Inflammatory macrophage treated with lipopolysaccharide for 4 hours (primary cell): ENCODE results near the gene NCF4.
A peak's percentile ranks its signal among the peaks of the same experiment; 100 is the strongest.

Experiments
- DNase-seq: peaks from one replicate; pipeline ENCODE4 v3.0.0-alpha.2; 2020

Gene NCF4

DNA sequence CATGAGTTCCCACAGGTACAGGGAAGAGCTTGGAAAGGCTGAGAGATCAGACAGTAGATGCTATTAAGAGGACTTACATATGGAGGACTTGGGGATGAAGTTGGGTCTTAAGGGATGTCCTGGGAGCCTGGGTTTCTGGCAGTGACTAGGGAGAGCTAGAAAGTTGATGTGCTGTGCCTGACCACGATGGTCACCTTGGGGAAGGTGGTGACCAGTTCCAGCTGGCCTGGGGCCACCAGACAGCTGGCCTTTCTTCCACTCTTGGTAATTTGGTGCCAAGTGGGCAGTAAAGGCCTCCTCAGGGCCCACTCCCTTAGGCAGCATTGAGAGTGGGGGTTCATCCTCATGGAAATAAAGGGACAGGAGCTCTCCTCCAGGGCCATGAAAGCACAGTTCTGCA lies 38.7 kb downstream of the NCF4 start:
- DNase-seq: no peak

DNA sequence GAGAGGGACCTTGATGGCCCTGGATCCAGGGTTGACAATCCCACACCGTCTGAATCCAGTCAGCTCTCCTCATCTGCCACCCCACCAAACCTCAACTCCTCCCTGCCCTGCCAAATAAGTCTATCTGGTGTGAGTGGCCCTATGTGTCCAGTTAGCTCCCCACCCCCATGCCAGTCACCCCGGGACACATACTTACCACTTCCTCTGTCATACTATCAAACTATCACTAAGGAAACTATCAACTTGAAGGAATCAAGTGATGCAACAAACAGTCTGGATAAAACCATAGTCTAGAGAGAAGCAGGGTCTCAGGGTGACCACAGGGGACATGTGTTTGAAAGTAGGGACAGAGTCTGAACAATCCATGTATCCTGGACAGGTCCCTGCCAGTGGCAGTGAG lies 39.4 kb downstream of the NCF4 start:
- DNase-seq: no peak

DNA sequence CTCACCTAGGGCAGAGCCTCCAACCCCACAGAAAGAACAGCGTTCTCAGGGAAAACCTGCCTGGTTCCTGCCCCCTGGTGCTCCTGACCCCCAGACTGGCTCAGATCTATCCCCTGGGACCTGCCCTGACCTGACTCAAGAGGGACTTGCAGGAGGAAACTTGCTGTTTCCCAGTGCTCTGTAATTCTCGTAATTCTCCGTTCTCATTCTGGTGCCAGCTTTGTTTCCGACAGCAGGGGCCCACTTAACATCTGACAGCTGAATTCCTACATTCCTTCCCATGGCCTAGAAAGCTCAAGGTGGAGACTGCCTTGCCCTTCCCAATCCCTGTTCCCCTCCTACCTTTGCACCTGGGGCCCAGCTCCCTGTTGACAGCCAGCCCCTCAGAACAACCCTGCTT lies 40.1 kb downstream of the NCF4 start:
- no peak for DNase-seq

DNA sequence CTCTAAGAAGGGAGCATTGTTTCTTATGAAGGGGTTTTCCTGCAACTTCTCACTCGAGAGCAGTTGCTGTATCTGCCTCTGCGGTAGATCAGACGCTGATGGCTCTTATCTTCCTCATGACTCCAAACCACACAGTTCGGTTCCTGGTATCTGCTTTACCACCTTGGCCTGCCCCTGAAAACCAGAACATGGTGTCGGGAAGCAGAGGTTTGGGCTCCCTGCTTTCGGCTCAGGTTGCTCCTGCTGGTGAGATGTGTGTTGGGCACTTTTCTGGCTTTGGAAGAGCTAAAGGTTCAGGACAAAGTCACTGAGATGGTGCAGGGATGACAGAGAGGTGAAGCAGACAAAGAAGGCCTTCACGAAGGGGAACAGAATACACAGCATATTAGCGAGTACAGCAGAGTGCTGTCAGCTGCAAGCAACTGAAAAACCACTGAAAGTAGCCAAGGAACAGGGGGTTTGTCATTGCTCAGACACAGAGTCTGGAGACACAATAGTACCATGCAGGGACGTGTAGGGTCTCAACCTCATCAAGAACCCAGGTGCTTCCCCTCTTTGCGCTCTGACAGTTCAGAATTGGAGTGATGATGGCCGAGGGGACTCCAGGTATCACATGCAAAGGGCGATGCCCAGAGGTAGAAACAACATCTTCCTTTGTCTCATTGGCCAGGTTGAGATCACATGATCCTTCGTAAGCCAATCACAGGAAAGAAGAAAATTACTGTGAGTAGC lies 40.8 kb downstream of the NCF4 start:
- no peak for DNase-seq

GRCh38 chr22:36902143-36902926 lies 41.5 kb downstream of the NCF4 start:
- peak; percentile 56 for DNase-seq

DNA sequence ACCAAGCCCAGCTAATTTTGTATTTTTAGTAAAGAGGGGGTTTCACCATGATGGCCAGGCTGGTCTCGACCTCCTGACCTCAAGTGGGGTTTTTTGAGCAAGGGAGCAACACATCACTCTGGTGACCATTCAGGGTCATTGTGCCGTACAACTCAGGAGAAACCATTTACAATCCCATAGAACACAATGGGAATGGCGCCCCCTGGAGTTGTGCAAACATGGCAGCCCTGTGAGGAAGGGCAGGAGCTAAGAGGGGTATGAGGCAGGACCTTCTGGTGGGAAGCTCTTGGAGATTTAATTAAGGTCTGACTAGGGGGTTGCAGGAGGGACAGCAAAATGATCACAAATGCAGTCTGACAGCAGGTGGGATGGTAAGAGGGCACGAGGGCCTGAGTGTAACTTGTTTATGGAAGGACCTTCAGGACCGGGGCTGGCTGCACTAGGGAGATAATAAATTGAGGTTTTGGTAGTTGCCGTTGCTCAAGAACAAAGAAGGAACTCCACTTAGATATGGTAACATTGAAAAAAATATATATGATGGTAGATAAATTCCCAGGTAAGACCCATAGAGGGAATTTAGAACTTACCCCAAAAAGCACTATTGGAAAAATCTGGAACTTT lies 43.6 kb downstream of the NCF4 start:
- DNase-seq: no peak

GRCh38 chr22:36907253-36908195 lies 46.7 kb downstream of the NCF4 start:
- no peak for DNase-seq

DNA sequence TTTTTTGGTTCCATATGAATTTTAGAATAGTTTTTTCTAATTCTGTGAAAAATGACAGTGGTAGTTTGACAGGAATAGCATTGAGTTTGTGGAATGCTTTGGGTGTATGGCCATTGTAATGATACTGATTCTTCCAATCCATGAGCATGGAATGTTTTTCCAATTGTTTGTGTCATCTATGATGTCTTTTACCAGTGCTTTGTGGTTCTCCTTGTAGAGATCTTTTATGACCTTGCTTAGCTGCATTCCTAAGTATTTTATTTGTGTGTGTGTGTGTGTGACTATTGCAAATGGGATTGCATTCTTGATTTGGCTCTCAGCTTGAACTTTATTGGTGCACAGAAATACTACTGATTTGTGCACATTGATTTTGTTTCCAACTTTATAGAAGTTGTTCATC lies 49.7 kb downstream of the NCF4 start:
- no peak for DNase-seq

- DNase-seq: no peak
Observed at GRCh38 chr22:36911887-36912661, 51.3 kb downstream of the NCF4 start.

DNA sequence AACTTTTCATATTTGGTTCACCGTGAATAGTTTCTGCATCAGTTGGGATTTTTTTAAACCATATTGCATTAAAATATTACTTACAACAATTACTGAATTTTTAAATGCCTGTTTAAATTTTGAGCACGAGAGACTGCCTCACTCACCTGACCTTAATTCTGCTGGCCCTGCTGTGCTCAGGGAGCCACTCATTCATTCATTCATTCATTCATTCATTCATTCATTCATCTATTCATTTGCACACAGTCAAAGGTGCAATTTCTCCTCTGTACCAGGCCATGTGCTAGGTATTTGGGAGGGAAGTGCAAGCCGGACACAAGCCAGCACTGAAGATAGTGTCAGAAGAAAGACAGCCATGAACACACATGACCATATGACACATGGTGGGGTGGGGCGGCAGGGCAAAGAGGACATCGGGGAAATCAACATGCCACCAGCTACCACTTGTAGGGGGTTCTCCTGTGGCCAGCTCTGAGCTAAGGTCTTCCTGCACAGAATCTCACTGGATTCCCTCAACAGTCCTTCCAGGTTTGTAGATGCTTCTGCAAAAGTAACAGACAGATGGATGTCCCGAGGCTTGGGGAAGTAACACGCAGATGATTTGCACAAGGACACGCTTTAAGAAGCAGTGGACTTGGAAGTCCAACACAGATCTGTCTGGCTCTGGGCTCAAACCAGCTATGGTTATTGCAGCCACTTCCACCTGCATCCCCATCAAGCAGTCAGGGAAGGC lies 52.1 kb downstream of the NCF4 start:
- no peak for DNase-seq

DNA sequence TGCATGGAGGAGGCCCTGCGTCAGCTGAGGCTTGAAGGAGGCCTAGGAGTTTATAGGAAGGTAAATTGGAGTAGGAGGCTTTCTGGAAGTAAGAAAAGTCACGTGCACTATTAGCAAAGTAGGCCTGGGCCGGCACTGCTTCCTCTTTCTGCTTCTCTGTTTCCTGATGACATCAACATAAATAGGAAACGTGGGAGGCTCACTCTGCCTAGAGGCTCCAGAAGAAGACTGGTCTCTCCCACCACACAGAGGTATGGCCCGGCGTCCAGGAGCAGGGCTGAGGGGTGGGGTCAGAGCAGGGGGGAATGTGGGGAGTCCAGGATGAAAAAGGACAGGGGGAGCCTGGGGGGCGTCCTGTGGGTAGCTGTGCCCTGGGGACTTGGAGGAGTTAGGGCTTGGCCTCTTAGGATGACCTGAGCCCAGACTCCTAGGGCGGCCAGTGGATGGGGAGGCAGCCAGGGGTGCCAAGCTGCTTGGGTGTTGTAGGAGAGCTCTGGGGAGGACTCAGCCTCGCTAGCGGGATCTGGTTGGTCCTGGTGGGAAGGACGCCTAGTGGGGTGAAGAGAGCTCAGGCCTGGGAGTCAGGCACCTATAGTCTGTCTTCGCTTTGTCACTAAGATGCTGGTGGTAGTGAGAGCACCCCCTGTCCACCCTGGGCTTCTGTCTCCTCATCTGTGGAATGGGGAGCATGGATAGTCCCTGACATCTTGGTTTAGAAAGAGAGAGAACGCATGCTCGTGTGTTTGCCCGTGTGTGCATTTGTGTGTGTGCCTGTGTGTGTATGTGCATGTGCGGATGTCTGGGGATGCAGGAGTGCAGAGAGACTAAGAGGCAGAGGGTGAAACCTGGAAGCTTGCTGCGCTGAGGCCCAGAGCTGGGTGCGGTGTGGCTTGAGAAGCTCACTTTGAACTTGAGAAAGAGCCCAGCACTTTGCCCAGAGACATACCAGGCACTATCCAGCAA lies 52.9 kb downstream of the NCF4 start, which contains the start of gene CSF2RB:
TSS of gene CSF2RB (plus strand) at position 202 of the 963 bp plus-strand sequence. CDS start 8,580 bp downstream, outside the sequence.
- DNase-seq: peak; percentile 96

- DNase-seq: no peak
Observed at GRCh38 chr22:36914390-36914752, 53.6 kb downstream of the NCF4 start.

DNA sequence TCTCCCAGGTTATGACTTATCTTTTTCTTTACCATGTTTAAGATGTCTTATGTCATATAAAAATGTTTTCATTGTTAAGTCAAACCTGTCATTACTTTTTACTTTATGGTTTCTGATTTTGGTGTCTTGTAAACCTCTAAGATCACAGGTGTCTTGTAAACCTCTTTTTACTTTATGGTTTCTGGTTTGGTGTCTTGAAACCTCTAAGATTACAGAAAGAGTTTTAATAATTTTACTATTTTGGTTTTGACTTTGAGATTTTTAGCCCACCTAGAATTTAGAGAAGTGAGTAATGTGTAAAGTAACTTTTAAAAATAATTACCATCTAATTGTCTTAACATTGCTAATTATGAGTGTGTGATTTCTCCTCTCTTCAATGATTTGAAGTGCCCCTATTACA lies 55.2 kb downstream of the NCF4 start:
- DNase-seq: no peak

DNA sequence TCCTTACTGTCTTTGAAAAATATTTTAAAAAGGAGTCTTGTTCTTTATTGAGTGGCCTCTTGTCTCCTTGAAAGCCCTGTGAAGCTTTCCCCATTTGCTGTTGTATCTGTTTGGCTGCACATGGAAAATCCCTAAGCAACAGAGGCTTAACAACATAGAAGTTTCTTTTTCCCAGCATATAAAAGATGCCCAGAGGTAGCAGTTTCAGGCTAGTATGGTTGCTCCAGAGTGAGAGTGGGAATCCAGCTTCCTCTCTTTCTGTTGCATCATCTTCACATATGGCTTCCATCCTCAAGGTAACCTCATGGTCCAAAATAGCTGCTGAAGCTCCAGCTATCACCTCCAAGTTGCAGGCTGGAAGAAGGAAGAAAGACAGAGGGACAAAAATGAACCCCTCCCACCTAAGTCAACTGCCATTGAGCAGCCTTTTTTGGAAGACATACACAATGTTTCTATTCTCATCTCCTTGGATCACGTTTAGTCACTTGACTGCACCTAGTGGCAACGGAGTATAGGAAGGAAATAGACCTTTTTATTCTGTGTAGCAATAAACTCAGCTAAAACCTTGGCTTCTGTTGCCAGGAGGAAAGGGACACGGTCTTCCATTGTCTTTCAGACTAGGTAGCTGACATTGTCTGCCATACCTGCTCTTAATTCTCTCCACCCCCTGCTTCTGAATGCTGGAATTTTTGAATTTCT lies 57.9 kb downstream of the NCF4 start:
- peak; percentile 65 for DNase-seq

DNA sequence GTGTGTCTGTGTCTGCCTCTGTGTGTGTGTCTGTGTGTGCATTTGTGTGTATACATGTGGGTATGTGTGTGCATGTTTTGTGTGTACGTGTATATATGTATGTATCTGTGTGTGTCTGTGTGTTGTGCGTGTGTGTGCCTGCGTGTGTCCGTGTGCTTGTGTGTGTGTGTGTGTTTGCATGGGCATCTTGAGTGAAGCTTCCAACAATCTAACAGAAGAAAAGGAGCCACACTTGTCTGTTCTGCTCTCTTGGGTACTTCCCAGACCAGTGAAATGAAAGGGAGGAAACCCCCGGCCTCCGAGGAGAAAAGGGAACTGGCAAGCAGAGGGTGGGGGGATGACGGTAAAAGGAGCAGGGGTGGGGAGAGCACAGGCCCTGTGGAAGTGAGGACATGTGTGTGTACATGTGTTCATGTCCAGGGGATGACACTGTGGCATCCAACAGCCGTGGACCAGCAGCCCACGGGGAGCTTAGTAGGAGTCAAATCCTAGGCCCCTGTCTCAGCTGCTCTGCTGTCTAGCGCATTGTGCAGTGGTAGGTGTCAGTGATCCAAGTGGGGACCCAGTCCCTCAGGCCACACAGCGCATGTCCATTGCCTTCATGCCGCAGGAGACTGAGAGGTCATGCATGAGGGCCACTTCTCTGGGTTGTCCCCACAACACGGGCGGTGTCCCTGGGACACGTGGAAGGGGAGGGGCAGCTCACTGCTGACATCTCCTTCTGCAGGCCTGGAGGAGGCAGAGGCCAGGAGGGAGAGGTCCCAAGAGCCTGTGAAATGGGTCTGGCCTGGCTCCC lies 60.7 kb downstream of the NCF4 start:
- peak; percentile 94 for DNase-seq

DNA sequence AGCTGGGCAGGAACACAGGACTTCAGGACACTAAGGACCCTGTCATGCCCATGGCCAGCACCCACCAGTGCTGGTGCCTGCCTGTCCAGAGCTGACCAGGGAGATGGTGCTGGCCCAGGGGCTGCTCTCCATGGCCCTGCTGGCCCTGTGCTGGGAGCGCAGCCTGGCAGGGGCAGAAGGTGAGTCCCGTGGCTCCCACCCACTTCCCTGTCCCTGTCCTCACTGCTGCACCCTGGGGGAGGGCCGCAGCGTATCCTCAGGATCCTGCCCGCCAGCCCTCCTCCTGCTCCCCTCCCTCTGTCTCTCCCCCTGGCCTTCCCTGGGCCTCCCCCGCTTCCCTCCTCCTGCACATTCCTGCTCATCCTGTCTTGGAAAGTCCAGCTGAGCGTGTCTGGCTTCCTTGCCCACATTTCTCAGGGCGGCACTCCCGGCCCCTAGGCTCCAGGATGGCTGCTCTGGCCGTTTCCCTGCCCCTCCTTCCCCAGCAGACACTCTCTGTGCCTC lies 61.4 kb downstream of the NCF4 start:
- DNase-seq: no peak

DNA sequence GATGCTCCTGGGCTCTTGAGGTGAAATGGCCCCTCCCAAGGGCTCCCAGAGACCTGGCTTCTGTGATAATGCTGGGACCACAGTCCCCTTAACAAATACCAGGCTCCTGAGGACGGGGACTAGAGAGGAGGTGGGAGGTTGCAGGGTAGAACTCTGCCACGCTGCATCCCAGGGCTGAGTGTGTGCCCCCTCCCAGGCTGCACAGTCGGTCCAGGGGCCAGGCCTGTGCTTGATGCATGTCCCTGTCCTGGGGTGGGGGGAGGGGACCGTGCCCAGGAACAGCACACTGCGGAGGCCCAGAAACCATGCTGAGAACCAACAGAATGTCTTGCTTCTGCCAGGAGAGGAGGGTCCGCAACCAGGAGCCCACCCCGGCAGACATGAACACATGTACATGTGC lies 61.9 kb downstream of the NCF4 start:
- DNase-seq: no peak

DNA sequence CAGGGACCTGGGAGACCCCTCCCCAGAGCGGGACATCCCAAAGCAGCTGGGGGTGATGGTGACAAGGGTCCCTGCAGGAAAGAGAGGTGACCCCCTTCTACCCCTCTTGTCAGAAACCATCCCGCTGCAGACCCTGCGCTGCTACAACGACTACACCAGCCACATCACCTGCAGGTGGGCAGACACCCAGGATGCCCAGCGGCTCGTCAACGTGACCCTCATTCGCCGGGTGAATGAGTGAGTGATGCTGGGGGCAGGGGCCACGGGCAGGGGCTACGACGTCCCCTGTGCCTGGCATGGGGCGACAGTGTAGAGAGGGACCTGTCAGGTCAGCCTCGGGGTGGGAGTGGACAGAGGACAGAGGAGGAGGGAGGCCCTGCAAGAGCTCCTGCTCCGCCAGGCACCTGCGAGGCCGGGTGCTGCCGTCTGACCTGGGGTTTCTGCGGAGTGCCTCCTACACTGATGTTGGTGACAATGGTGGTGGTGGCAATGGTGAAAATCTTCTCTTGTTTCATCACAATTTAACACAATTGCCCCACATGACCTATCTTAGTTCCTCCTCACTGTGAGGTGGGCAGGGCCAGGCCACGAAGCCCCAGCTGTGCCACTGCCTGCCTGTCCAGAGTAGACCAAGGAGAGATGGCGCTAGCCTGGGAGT lies 62.5 kb downstream of the NCF4 start:
- DNase-seq: peak; percentile 73
